BJ (cell line): ENCODE results near the gene EMC8. TPM values are rescaled to one million over a fixed set of nuclear protein-coding genes. Genes with fewer than 3 reads are reported as not detected.

Experiments
- CTCF ChIA-PET: fragments of 350-600 bp; formaldehyde crosslinking; extraction: SDS; loops from one replicate; lab custom pipeline; 2021; ENCODE audit warnings: antibody characterized with exemption, inconsistent platforms; lab: Yijun Ruan, JAX
- POLR2A ChIA-PET: fragments of 300-600 bp; sonication (Branson Sonifier 250); formaldehyde crosslinking; extraction: SDS; loops from one replicate; lab custom pipeline; 2021; ENCODE audit warnings: antibody characterized with exemption; lab: Charles Lee
- DNase-seq: peaks from one replicate; pipeline ENCODE4 v3.0.0-alpha.2; 2011; ENCODE audit warnings: low read depth
- H3K27me3 ChIP-seq: 2 replicates; pipeline ENCODE4 v1.6.0; 2011; ENCODE audit warnings: low read length; ENCODE audit not compliant: control insufficient read depth, insufficient read depth
- H3K36me3 ChIP-seq: 2 replicates; pipeline ENCODE4 v1.5.1; 2011; ENCODE audit warnings: low read length; ENCODE audit not compliant: control insufficient read depth, insufficient read depth
- H3K4me3 ChIP-seq: 2 replicates; pipeline ENCODE4 v1.5.1; 2011; ENCODE audit warnings: low read depth, mild to moderate bottlenecking, control low read depth, low read length
- CTCF ChIP-seq: IDR thresholded peaks from 2 replicates; pipeline ENCODE4 v1.5.1; 2011; ENCODE audit warnings: low read depth, mild to moderate bottlenecking, control low read depth, inconsistent platforms, low read length, moderate library complexity; ENCODE audit not compliant: insufficient read depth
- polyA plus RNA-seq: library from polyadenylated mRNA; depleted of rRNA; stranded (reverse); fragments of >200 nt; gene quantifications from 2 replicates; pipeline ENCODE4 v1.2.3, GENCODE V29; 2011

EMC8 gene
- polyA plus RNA-seq, 1 experiment, result 36.9 TPM

GRCh38 chr16:85824161-85825135 lies 25.1 kb upstream of the EMC8 start:
- DNase-seq, result no peak
- Histone ChIP-seq H3K4me3 (no peak overlapping the region), H3K27me3 (peaks cover 17% of the 10 kb centered on the region), H3K36me3 (no peaks in the 10 kb centered on the region)
- ChIA-PET CTCF (interaction anchor here (1.1 to 7.4 kb wide), 3 partner anchors 191 to 693 kb away, joined by 3 to 158 read pairs (median 3); no protein-coding TSS in a partner anchor), POLR2A (no interaction called here)
- no peak for TF ChIP-seq CTCF

GRCh38 chr16:85823328-85823920 lies 24.1 kb upstream of the EMC8 start:
- no peak for DNase-seq
- Histone ChIP-seq H3K36me3 (no peaks in the 10 kb centered on the region), H3K27me3 (peaks cover 17% of the 10 kb centered on the region), H3K4me3 (no peak overlapping the region)
- no peak for TF ChIP-seq CTCF
- POLR2A ChIA-PET, result no interaction called here
- CTCF ChIA-PET, result interaction anchor here (1.1 to 7.4 kb wide), 4 partner anchors 167 to 694 kb away, joined by 3 to 158 read pairs (median 72); no protein-coding TSS in a partner anchor

GRCh38 chr16:85822145-85822544 lies 22.8 kb upstream of the EMC8 start:
- TF ChIP-seq CTCF, result no peak
- POLR2A ChIA-PET, result no interaction called here
- CTCF ChIA-PET, result interaction anchor here (0.7 to 7.4 kb wide), 31 partner anchors 9 to 1240 kb away, joined by 3 to 158 read pairs (median 5); no protein-coding TSS in a partner anchor

GRCh38 chr16:85821390-85822135 lies 22.2 kb upstream of the EMC8 start:
- CTCF ChIA-PET, result interaction anchor here (0.6 to 7.4 kb wide), 43 partner anchors 9 to 1241 kb away, joined by 3 to 158 read pairs (median 5); no protein-coding TSS in a partner anchor
- TF ChIP-seq CTCF, result peak; percentile 90

More at GRCh38 chr16:85822145-85822544, 22.8 kb upstream of the EMC8 start:
- no peaks in the 10 kb centered on the region for H3K36me3 ChIP-seq
- no peak for DNase-seq
- peaks cover 19% of the 10 kb centered on the region for H3K27me3 ChIP-seq
- H3K4me3 ChIP-seq, result no peak overlapping the region

More at GRCh38 chr16:85821390-85822135, 22.2 kb upstream of the EMC8 start:
- H3K27me3 ChIP-seq, result peaks cover 15% of the 10 kb centered on the region
- no peak overlapping the region for H3K4me3 ChIP-seq
- DNase-seq, result no peak
- no peaks in the 10 kb centered on the region for H3K36me3 ChIP-seq
- POLR2A ChIA-PET, result no interaction called here
